SK-N-SH (cell line): ENCODE measurements around the gene NARS2.

Experiments used
- FOSL2 ChIP-seq: IDR thresholded peaks from 2 replicates; pipeline ENCODE4 v1.4.0; 2012; ENCODE audit warnings: low read depth, mild to moderate bottlenecking, moderate library complexity, borderline replicate concordance
- JUND ChIP-seq: IDR thresholded peaks from 2 replicates; pipeline ENCODE4 v1.4.0; 2012
- NFIC ChIP-seq: IDR thresholded peaks from 2 replicates; pipeline ENCODE4 v1.4.0; 2012; ENCODE audit warnings: borderline replicate concordance
- RCOR1 ChIP-seq: fragments of 150-350 bp; IDR thresholded peaks from 2 replicates; pipeline ENCODE4 v1.6.1; 2017; ENCODE audit warnings: antibody characterized with exemption, low read length
- REST ChIP-seq: IDR thresholded peaks from 2 replicates; pipeline ENCODE4 v1.6.1; 2012; ENCODE audit warnings: mild to moderate bottlenecking, low read depth, low read length, moderate library complexity
- RFX5 ChIP-seq: IDR thresholded peaks from 2 replicates; pipeline ENCODE4 v1.6.1; 2012; ENCODE audit warnings: mild to moderate bottlenecking, improper control_type of control experiment, low read length
- SIN3A ChIP-seq: IDR thresholded peaks from 2 replicates; pipeline ENCODE4 v1.6.1; 2012; ENCODE audit warnings: low read depth, mild to moderate bottlenecking, low read length, moderate library complexity, borderline replicate concordance
- SMC3 ChIP-seq: IDR thresholded peaks from 2 replicates; pipeline ENCODE4 v1.6.1; 2012; ENCODE audit warnings: low read depth, low read length, improper control_type of control experiment
- TF ChIP-seq, protein P1 (sequence below): fragments of 200-600 bp; sonication (generic); IDR thresholded peaks from 2 replicates; pipeline ENCODE4 v1.6.1; 2017; ENCODE audit warnings: antibody characterized with exemption, mild to moderate bottlenecking, moderate library complexity
- TF ChIP-seq, protein P2 (sequence below): IDR thresholded peaks from 2 replicates; pipeline ENCODE4 v1.4.0; 2012; ENCODE audit warnings: low read depth, borderline replicate concordance

- no peak for TF ChIP-seq RFX5
- TF ChIP-seq, protein P1, sequence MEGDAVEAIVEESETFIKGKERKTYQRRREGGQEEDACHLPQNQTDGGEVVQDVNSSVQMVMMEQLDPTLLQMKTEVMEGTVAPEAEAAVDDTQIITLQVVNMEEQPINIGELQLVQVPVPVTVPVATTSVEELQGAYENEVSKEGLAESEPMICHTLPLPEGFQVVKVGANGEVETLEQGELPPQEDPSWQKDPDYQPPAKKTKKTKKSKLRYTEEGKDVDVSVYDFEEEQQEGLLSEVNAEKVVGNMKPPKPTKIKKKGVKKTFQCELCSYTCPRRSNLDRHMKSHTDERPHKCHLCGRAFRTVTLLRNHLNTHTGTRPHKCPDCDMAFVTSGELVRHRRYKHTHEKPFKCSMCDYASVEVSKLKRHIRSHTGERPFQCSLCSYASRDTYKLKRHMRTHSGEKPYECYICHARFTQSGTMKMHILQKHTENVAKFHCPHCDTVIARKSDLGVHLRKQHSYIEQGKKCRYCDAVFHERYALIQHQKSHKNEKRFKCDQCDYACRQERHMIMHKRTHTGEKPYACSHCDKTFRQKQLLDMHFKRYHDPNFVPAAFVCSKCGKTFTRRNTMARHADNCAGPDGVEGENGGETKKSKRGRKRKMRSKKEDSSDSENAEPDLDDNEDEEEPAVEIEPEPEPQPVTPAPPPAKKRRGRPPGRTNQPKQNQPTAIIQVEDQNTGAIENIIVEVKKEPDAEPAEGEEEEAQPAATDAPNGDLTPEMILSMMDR = no peak
- TF ChIP-seq RCOR1 = no peak
- TF ChIP-seq FOSL2 = no peak
- TF ChIP-seq, protein P2, sequence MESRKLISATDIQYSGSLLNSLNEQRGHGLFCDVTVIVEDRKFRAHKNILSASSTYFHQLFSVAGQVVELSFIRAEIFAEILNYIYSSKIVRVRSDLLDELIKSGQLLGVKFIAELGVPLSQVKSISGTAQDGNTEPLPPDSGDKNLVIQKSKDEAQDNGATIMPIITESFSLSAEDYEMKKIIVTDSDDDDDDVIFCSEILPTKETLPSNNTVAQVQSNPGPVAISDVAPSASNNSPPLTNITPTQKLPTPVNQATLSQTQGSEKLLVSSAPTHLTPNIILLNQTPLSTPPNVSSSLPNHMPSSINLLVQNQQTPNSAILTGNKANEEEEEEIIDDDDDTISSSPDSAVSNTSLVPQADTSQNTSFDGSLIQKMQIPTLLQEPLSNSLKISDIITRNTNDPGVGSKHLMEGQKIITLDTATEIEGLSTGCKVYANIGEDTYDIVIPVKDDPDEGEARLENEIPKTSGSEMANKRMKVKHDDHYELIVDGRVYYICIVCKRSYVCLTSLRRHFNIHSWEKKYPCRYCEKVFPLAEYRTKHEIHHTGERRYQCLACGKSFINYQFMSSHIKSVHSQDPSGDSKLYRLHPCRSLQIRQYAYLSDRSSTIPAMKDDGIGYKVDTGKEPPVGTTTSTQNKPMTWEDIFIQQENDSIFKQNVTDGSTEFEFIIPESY = no peak
- TF ChIP-seq SMC3 = no peak
- TF ChIP-seq JUND = no peak
- TF ChIP-seq REST = no peak
- no peak for TF ChIP-seq NFIC
- TF ChIP-seq SIN3A = no peak
Observed at GRCh38 chr11:78547931-78548705, 26.5 kb downstream of the NARS2 start.
